ENCODE results near the gene GAGE13. TPM values are rescaled to one million over a fixed set of nuclear protein-coding genes. Genes with fewer than 3 reads are reported as not detected.
"Not testable (repeated sequence)": the region's sequence is repeated elsewhere in the genome, so short reads cannot be mapped to it uniquely, and the experiment has no call there.

GAGE13 gene, protein sequence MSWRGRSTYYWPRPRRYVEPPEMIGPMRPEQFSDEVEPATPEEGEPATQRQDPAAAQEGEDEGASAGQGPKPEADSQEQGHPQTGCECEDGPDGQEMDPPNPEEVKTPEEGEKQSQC
- total RNA-seq = not detected in 2 replicates
- long read RNA-seq = 0 reads

DNA sequence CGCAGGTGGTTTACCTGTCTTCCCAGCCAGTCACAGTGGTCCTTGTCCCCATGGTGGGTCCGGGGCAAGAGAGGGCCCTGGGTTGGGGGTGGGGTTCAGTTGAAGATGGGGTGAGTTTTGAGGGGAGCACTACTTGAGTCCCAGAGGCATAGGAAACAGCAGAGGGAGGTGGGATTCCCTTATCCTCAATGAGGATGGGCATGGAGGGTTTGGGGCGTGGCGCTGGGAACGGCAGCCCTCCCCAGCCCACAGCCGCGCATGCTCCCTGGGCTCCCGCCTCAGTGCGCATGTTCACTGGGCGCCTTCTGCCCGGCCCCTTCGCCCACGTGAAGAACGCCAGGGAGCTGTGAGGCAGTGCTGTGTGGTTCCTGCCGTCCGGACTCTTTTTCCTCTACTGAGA, at the start of gene GAGE13:
GAGE13 (plus strand) TSS at position 301 of the 400 bp plus-strand sequence. CDS start 1,156 bp downstream, outside the sequence.
- not testable (repeated sequence) for DNase-seq (ENCODE audit: low read depth, low spot score); H3K27me3 Mint-ChIP-seq (ENCODE audit: low read depth); H3K27ac Mint-ChIP-seq (ENCODE audit: unreplicated experiment); H3K36me3 Mint-ChIP-seq (ENCODE audit: low read depth); H3K4me1 Mint-ChIP-seq; H3K9me3 Mint-ChIP-seq; H3K4me3 Mint-ChIP-seq

DNA sequence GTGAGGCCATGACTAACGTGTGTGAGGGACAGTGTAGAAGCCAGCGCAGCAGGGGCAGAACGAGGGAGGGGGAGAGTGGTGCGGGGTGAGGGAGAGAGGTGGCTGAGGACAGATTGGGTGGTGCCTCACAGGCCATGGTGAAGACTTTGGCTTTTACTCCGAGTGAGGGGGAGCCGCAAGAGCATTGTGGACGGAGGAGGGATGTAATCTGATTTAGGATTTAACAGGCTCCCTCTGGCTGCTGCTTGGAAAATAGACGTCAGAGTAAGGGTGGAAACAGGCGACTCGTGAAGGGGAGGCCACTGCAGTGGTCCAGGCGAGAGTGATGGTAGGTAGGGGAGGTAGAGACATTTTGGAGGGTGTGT, 48.8 kb upstream of the GAGE13 start:
- no peaks in the 10 kb centered on the region for H3K9me3 Mint-ChIP-seq
- no peaks in the 10 kb centered on the region for H3K27me3 Mint-ChIP-seq (ENCODE audit: low read depth)
- no peak overlapping the region for H3K4me3 Mint-ChIP-seq
- peak overlapping the region; percentile 32 for H3K27ac Mint-ChIP-seq (ENCODE audit: unreplicated experiment)
- no peak for DNase-seq (ENCODE audit: low read depth, low spot score)
- H3K36me3 Mint-ChIP-seq (ENCODE audit: low read depth) = peaks cover 7% of the 10 kb centered on the region
- H3K4me1 Mint-ChIP-seq = peaks cover 14% of the 10 kb centered on the region
- no peak for TF ChIP-seq CTCF (conservative IDR thresholded peaks at IDR 0.05)

DNA sequence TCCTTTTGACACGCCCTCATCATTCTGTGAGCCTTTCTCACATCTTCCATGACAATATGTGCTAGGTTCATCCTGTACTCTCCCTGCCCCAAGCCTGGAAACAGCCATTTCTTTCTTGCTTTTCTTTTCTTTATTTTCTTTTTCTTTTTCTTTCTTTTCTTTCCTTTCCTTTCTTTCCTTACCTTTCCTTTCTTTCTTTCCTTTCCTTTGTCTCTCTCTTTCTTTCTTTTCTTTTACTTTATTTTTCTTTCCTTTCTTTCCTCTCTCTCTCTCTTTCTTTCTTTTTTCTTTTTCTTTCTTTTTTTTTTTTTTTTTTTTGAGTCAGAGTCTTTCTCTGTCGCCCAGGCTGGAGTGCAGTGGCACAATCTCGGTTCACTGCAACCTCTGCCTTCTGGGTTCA, 47.2 kb upstream of the GAGE13 start:
- H3K27me3 Mint-ChIP-seq (ENCODE audit: low read depth) = no peaks in the 10 kb centered on the region
- no peak for TF ChIP-seq CTCF (conservative IDR thresholded peaks at IDR 0.05)
- H3K36me3 Mint-ChIP-seq (ENCODE audit: low read depth) = peaks cover 7% of the 10 kb centered on the region
- H3K4me1 Mint-ChIP-seq = peaks cover 8% of the 10 kb centered on the region
- H3K27ac Mint-ChIP-seq (ENCODE audit: unreplicated experiment) = no peak overlapping the region
- DNase-seq (ENCODE audit: low read depth, low spot score) = no peak
- H3K4me3 Mint-ChIP-seq = no peak overlapping the region
- no peaks in the 10 kb centered on the region for H3K9me3 Mint-ChIP-seq

DNA sequence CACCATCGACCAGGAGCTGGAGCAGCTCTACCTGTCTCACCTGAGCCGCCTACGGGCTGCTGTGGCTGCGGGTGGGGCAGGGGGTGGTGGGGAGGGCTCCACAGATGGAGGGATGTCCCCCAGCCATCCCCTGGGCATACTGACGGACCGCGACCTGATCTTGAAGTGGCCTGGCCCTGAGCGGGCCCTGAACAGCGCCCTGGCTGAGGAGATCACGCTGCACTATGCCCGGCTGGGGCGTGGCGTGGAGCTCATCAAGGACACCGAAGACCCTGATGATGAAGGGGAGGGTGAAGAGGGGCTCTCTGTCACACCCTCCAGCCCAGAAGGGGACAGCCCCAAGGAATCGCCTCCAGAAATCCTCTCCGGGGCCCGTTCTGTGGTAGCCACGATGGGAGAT, 45.2 kb upstream of the GAGE13 start:
- no peaks in the 10 kb centered on the region for H3K27me3 Mint-ChIP-seq (ENCODE audit: low read depth)
- no peak overlapping the region for H3K27ac Mint-ChIP-seq (ENCODE audit: unreplicated experiment)
- no peak for TF ChIP-seq CTCF (conservative IDR thresholded peaks at IDR 0.05)
- no peak for DNase-seq (ENCODE audit: low read depth, low spot score)
- H3K4me1 Mint-ChIP-seq = peaks cover 8% of the 10 kb centered on the region
- H3K36me3 Mint-ChIP-seq (ENCODE audit: low read depth) = peaks cover 7% of the 10 kb centered on the region
- no peaks in the 10 kb centered on the region for H3K9me3 Mint-ChIP-seq
- H3K4me3 Mint-ChIP-seq = no peak overlapping the region

- H3K9me3 Mint-ChIP-seq = no peaks in the 10 kb centered on the region
- peaks cover 7% of the 10 kb centered on the region for H3K36me3 Mint-ChIP-seq (ENCODE audit: low read depth)
- H3K4me1 Mint-ChIP-seq = peaks cover 8% of the 10 kb centered on the region
- H3K27ac Mint-ChIP-seq (ENCODE audit: unreplicated experiment) = no peak overlapping the region
- no peaks in the 10 kb centered on the region for H3K27me3 Mint-ChIP-seq (ENCODE audit: low read depth)
- H3K4me3 Mint-ChIP-seq = no peak overlapping the region
- no peak for TF ChIP-seq CTCF (conservative IDR thresholded peaks at IDR 0.05)
- DNase-seq (ENCODE audit: low read depth, low spot score) = no peak
Observed at GRCh38 chrX:49286581-49286980, 44.8 kb upstream of the GAGE13 start.

DNA sequence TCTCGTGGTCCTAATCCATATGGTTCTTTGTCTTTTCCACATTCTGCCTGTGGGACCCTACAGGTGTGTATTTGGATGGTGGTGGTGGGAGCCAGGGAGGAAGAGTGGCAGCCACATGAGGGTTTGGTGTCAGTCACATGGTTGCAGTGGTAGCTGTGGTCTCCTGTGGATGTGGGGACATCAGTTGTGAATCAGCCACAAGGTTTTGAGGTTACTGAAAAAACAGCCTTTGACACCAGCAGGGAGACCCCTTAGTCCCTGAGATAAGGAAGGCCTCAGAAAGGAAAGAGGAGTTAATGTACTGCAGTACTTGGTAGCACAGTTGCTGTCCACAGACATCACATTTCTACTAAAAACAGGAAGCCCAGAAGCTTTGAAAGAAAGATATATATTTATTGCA, 43.7 kb upstream of the GAGE13 start:
- TF ChIP-seq CTCF (conservative IDR thresholded peaks at IDR 0.05) = no peak
- peaks cover 5% of the 10 kb centered on the region for H3K4me1 Mint-ChIP-seq
- H3K27me3 Mint-ChIP-seq (ENCODE audit: low read depth) = peaks cover 2% of the 10 kb centered on the region
- no peak overlapping the region for H3K4me3 Mint-ChIP-seq
- H3K9me3 Mint-ChIP-seq = no peaks in the 10 kb centered on the region
- no peak for DNase-seq (ENCODE audit: low read depth, low spot score)
- H3K36me3 Mint-ChIP-seq (ENCODE audit: low read depth) = peaks cover 1% of the 10 kb centered on the region
- no peak overlapping the region for H3K27ac Mint-ChIP-seq (ENCODE audit: unreplicated experiment)

All from neural crest cell (in vitro differentiated cells).